Fibroblast of lung (primary cell): ENCODE data around the gene CINP. TPM values are rescaled to one million over a fixed set of nuclear protein-coding genes. Genes with fewer than 3 reads are reported as not detected.

Source experiments
- DNase-seq, 2 donors: peaks; one replicate each; pipeline versions ENCODE4 v3.0.0 to v3.0.0-alpha.2; 2010; ENCODE audit warnings: low read depth in 2 of 2
- H2AFZ ChIP-seq: 2 replicates; pipeline ENCODE4 v1.5.1; 2012; ENCODE audit warnings: low read length, control low read depth, inconsistent platforms
- H3K27ac ChIP-seq: 2 replicates; pipeline ENCODE4 v1.5.1; 2011; ENCODE audit warnings: low read length, control low read depth; ENCODE audit not compliant: insufficient read depth
- H3K27me3 ChIP-seq: 2 replicates; pipeline ENCODE4 v1.5.1; 2011; ENCODE audit warnings: mild to moderate bottlenecking, low read length; ENCODE audit not compliant: control insufficient read depth, insufficient read depth
- H3K36me3 ChIP-seq: 2 replicates; pipeline ENCODE4 v1.5.1; 2011; ENCODE audit warnings: low read length; ENCODE audit not compliant: control insufficient read depth, insufficient read depth
- H3K4me1 ChIP-seq: 2 replicates; pipeline ENCODE4 v1.5.1; 2011; ENCODE audit warnings: low read length; ENCODE audit not compliant: control insufficient read depth, insufficient read depth; ENCODE audit errors: extremely low read depth
- H3K4me2 ChIP-seq: 2 replicates; pipeline ENCODE4 v1.5.1; 2011; ENCODE audit warnings: low read length, control low read depth; ENCODE audit not compliant: insufficient read depth; ENCODE audit errors: extremely low read depth
- H3K4me3 ChIP-seq, 4 experiments: fragments of 200-600 bp in 1 of 4; sonication (generic) in 1 of 4; replicated peaks in 1 of 4; 2 replicates each; pipeline ENCODE4 v1.5.1; 2011 to 2016; ENCODE audit warnings: low read length in 4 of 4, low read depth in 3 of 4, mild to moderate bottlenecking in 3 of 4, control low read depth in 2 of 4, inconsistent platforms in 1 of 4, mixed read lengths in 1 of 4; ENCODE audit not compliant: insufficient read depth in 1 of 4; ENCODE audit errors: control extremely low read depth in 1 of 4
- H3K79me2 ChIP-seq: 2 replicates; pipeline ENCODE4 v1.5.1; 2012; ENCODE audit warnings: mild to moderate bottlenecking, low read length, inconsistent platforms; ENCODE audit not compliant: control insufficient read depth, insufficient read depth
- H3K9ac ChIP-seq: 2 replicates; pipeline ENCODE4 v1.5.1; 2011; ENCODE audit warnings: mild to moderate bottlenecking, low read length, control low read depth; ENCODE audit not compliant: insufficient read depth
- H3K9me3 ChIP-seq: 2 replicates; pipeline ENCODE4 v1.5.1; 2012; ENCODE audit warnings: low read depth, low read length; ENCODE audit not compliant: control insufficient read depth, insufficient read depth
- H4K20me1 ChIP-seq: 2 replicates; pipeline ENCODE4 v1.5.1; 2011; ENCODE audit warnings: low read length; ENCODE audit not compliant: control insufficient read depth, insufficient read depth; ENCODE audit errors: extremely low read depth
- CTCF ChIP-seq, 2 donors: IDR thresholded peaks in 1 of 2; conservative IDR thresholded peaks in 1 of 2; 1 replicate in 1 of 2; 2 replicates in 1 of 2; pipeline ENCODE4 v1.5.1; 2011 to 2012; ENCODE audit warnings: low read length in 2 of 2, control low read depth in 1 of 2, inconsistent platforms in 1 of 2, low read depth in 1 of 2, mild to moderate bottlenecking in 1 of 2
- EZH2 ChIP-seq: IDR thresholded peaks from 2 replicates; pipeline ENCODE4 v1.5.1; 2012; ENCODE audit warnings: low read length, control low read depth, mild to moderate bottlenecking; ENCODE audit errors: missing control alignments
- polyA plus RNA-seq, 2 donors: library from polyadenylated mRNA; depleted of rRNA in 1 of 2; stranded (reverse) in 1 of 2; unstranded in 1 of 2; fragments of >200 nt; gene quantifications; 2 replicates each; pipeline ENCODE4 v1.2.1, GENCODE V29; 2011 to 2012; ENCODE audit warnings: missing spikeins in 1 of 2
- total RNA-seq: library from RNA; depleted of rRNA; stranded (reverse); fragments of >200 nt; gene quantifications from 2 replicates; pipeline ENCODE4 v1.2.1, GENCODE V29; 2014

Gene CINP
- total and polyA plus RNA-seq, 2 donors (not counting 1 experiment from before 2014, with no cell fraction given): 42.8 to 71.8 TPM

DNA sequence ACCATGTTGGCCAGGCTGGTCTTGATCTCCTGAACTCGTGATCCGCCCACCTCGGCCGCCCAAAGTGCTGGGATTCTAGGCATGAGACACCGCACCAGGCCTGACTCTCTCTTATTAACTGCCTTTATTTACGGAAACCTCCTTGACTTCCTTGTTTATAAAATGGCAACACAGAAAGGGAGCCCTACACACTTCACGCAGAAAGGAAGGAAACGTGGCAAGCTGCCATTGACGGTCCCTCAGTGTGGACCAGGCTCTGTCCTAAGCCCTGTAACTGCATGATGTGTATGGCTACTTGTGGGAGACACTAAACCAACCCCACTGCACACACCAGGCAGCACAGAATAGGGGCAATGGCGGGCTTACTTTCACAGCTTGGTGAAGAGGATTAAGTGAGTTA, 11.7 kb downstream of the CINP start:
- no peak for DNase-seq
- H4K20me1 ChIP-seq: no peaks in the 10 kb centered on the region
- H3K27me3 ChIP-seq: no peaks in the 10 kb centered on the region
- no peaks in the 10 kb centered on the region for H3K4me1 ChIP-seq
- peaks cover 7% of the 10 kb centered on the region for H3K36me3 ChIP-seq
- H3K9me3 ChIP-seq: no peaks in the 10 kb centered on the region
- H3K4me2 ChIP-seq: no peak overlapping the region
- H3K27ac ChIP-seq: no peak overlapping the region
- H3K9ac ChIP-seq: no peak overlapping the region
- H2AFZ ChIP-seq: no peak overlapping the region
- no peaks in the 10 kb centered on the region for H3K79me2 ChIP-seq
- TF ChIP-seq CTCF (conservative IDR thresholded peaks at IDR 0.05 in 1 of 2, IDR thresholded peaks at IDR 0.05 in 1 of 2; ENCODE audit: low read depth in 1 of 2, low read length in 2 of 2) (no peak), EZH2 (no peak)
- no peak overlapping the region for H3K4me3 ChIP-seq

DNA sequence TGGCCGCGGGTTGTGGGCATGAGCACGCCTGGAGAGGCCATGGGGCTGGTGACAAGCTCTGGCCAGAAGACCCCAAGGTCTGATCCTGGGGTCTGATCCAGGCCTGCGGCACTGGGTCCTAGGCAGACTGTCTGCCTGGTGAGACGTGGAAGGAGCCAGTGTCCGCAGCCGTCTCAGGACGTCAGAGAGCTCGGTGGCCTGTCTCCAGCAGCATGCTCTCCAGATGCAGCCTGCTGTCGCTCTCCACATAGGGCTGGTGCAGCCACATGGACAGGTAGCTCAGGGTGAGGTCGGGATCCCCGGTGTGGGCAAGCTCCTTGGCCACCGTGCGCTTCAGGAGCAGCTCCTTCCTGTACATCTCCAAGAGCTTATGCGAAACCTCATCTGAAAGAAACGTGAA, 14.3 kb downstream of the CINP start:
- H3K27me3 ChIP-seq: no peaks in the 10 kb centered on the region
- DNase-seq: no peak
- H3K27ac ChIP-seq: no peak overlapping the region
- H3K36me3 ChIP-seq: peaks cover 8% of the 10 kb centered on the region
- TF ChIP-seq EZH2 (no peak), CTCF (conservative IDR thresholded peaks at IDR 0.05 in 1 of 2, IDR thresholded peaks at IDR 0.05 in 1 of 2; ENCODE audit: low read depth in 1 of 2, low read length in 2 of 2) (no peak)
- no peaks in the 10 kb centered on the region for H3K9me3 ChIP-seq
- H3K4me3 ChIP-seq: no peak overlapping the region
- no peak overlapping the region for H3K9ac ChIP-seq
- H3K4me1 ChIP-seq: no peaks in the 10 kb centered on the region
- no peaks in the 10 kb centered on the region for H3K79me2 ChIP-seq
- no peak overlapping the region for H3K4me2 ChIP-seq
- no peaks in the 10 kb centered on the region for H4K20me1 ChIP-seq
- H2AFZ ChIP-seq: no peak overlapping the region

DNA sequence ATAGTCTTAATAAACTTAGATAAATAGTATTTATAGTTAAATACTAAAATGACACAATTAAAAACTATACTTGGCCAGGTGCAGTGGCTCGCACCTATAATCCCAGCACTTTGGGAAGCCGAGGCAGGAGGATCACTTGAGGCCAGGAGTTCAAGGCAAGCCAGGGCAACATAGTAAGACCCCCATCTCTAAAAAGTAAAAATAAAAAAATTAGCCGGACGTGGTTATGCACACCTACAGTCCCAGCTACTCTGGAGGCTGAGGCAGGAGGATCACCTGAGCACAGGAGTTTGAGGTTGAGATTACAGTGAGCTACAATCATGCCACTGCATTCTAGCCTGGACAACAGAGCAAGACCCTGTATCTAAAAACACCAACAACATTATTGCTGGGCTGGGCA, 16.0 kb downstream of the CINP start:
- Histone ChIP-seq H3K9me3 (no peaks in the 10 kb centered on the region), H3K27me3 (no peaks in the 10 kb centered on the region), H3K4me1 (no peaks in the 10 kb centered on the region), H3K4me3 (no peak overlapping the region), H3K27ac (no peak overlapping the region), H3K4me2 (no peak overlapping the region), H3K79me2 (no peaks in the 10 kb centered on the region), H4K20me1 (no peaks in the 10 kb centered on the region), H3K9ac (no peak overlapping the region), H3K36me3 (peaks cover 9% of the 10 kb centered on the region), H2AFZ (no peak overlapping the region)
- DNase-seq: no peak
- TF ChIP-seq CTCF (conservative IDR thresholded peaks at IDR 0.05 in 1 of 2, IDR thresholded peaks at IDR 0.05 in 1 of 2; ENCODE audit: low read depth in 1 of 2, low read length in 2 of 2) (no peak), EZH2 (no peak)
